K562 treated with DMSO at 1 percent for 4 hours (cell line): ENCODE results near the gene SOX12. TPM values are rescaled to one million over a fixed set of nuclear protein-coding genes. Genes with fewer than 3 reads are reported as not detected.

Source experiments
- total RNA-seq: library from RNA; unstranded; fragments of 300-600 nt; gene quantifications from 2 replicates; pipeline ENCODE4 v1.2.3, GENCODE V29; 2022; ENCODE audit not compliant: insufficient read depth

Gene SOX12
- total RNA-seq = 14.9 and 16.5 TPM in 2 replicates

DNA sequence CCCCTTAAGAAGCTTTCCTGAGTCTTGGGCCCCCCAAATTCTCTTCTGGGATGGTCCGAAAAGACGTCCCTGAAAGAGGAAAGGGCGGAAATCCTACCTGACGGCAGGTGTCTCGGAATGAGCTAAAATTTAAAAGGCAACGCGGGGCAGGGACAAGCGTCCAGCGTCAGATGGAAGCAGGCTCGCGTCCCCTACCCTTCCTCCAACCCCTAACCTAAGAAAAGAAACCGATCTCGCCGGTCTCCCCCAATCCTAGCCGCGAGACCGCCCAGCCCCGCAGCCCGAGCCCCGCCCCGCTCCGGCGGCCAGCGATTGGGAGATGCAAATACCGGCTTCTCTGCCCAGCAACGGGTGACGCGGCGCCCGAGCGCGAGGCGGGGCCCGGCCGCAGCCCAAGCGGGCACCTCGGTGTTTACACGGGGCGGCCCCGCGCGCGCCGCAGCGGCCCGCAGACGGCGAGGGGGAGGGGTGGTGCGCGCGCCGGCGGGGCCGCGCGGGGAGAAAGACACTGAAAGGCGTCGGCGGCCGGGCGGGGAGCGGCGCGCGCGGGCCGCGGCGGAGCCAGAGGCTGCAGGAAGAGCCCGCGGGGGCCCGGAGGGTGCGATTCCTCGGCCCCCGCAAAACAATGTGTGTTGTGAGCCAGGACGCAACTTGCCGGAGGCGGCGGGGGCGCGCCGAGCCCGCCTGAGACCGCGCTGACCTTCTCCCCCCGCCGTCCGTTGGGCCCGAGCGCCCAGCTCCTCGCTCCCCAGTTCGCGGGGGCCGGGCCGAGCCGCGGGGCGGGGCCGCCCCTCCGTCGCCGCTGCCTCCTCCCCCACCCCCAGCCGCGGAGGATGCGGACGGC lies at the start of gene SOX12:
Gene SOX12 (plus strand): TSS at position 508 of the 844 bp plus-strand sequence. CDS start 373 bp downstream, outside the sequence.

DNA sequence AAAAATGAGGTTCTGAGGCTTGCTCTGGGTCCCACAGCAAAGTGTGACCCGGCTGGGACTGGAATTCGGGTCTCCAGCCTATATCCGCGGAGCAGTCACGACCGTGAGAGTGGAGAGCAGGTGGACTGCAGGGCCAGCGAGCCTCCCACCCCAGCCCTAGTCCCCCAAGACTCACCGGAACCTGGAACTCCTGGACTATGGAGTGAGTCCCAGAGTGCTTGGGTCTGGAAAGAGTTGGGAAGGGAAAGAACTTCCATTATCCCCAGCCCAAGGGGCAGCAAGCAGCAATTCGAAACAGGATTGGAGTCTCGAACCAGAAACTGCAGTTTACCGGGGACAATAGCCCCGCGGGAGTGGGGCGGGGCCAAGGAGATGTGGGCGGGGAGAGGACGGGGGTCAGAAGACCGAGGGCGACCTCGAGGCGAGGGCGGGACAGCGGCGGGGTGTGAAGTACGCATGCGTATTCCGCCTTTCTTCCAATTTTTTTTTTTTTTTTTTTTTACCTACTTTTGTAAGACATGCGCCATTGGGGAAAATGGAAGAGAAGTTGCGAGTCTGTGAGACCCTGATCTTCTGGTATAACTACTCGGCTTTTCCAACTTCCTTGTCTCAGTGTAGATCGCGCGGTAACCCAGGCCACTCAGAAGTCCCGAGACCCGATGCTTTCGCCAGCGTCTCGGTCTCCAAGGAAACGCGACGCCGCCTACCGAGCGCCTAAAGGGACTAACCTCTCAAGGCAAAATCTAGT lies 35.1 kb upstream of the SOX12 start, which contains the start of gene C20orf96:
Gene C20orf96 (minus strand): TSS at position 667 of the 748 bp plus-strand sequence. CDS start 140 bp downstream, at position 527.

DNA sequence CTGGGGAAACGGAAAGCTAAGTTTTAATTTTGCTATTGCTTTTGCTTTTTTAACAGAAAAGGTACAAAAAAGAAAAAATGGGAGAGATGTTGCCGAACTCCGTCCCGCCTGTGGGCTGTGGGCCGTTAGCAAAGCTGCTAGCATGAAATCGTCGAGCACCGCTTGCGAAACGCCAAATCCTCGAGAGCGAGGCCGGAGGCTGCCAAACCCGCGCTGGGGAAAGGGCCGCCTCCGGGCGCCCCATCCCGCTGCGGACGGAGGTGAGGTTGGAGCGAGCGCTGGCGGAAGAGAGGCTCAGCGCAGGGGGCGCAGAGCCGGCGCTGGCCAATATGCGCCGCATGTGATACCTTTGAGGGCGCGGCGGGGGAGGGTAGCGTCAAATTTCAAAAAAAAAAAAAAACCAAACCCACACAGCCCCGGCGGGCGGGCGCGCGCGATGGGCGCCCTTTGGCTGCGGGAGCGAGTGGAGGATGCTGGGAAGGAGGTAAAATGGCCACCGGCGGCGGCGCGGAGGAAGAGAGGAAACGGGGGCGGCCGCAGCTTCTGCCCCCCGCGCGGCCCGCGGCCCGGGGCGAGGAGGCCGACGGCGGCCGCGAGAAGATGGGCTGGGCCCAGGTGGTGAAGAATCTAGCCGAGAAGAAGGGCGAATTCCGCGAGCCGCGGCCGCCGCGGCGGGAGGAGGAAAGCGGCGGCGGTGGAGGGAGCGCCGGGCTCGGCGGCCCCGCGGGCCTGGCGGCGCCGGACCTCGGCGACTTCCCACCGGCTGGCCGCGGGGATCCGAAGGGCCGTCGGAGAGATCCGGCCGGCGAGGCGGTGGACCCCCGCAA lies 28.0 kb upstream of the SOX12 start, which contains the start of gene ZCCHC3:
Gene ZCCHC3 (plus strand): TSS at position 473 of the 827 bp plus-strand sequence. CDS start 17 bp downstream, at position 490.

DNA sequence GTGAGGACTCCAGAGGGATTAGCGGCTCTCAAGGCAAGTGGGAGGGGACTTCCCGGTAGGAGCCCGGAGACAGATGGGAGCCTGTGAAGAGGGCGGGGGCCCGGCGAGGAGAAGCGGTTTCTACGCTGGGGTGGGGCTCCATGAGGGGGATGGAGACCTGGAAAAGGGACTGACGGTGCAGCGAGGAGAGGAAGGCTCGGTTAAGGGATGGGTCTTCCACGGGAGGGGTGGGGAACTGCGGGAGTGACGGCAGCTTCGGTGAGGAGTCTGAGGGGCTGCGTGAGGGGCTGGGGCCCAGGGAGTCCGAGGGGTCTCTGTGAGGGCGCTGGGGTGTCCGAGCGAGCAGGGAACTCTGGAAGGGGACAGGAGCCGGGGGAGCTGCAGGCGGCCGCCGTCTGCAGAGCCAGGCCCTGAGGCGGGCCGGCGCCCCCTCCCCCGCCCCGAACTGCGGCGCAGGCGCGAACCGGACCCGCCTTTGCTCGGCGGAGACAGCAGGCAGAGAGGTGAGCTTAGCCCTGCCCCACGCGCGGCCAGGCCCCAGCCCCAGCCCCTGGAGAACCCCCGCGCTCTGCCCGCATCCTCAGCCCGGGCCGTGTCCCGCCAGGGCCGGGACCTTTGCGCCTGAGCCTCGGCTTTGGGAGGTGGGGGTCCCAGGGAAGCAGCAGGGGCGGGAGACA lies 21.4 kb downstream of the SOX12 start, which contains the start of gene NRSN2:
Gene NRSN2 (plus strand): TSS at position 472 of the 677 bp plus-strand sequence. CDS start 2,533 bp downstream, outside the sequence.

Other genes starting within 250 kb of the SOX12 start
- not detected in 2 replicates for gene DEFB125, start 237.9 kb upstream of the SOX12 start, total RNA-seq
- gene DEFB126, start 183.0 kb upstream of the SOX12 start, total RNA-seq = not detected in 2 replicates
- not detected in 2 replicates for gene DEFB127, start 168.1 kb upstream of the SOX12 start, total RNA-seq
- not detected in 2 replicates for gene DEFB128, start 135.8 kb upstream of the SOX12 start, total RNA-seq
- gene DEFB129, start 98.3 kb upstream of the SOX12 start, total RNA-seq = not detected in 2 replicates
- not detected in 2 replicates for gene DEFB132, start 67.8 kb upstream of the SOX12 start, total RNA-seq
- gene C20orf96, start 34.8 kb upstream of the SOX12 start, total RNA-seq = 4.9 and 7.9 TPM in 2 replicates
- gene ZCCHC3, start 28.0 kb upstream of the SOX12 start, total RNA-seq = 26.5 and 30.5 TPM in 2 replicates
- 20.9 and 21.8 TPM in 2 replicates for gene NRSN2, start 21.6 kb downstream of the SOX12 start, total RNA-seq
- 210 and 297 TPM in 2 replicates for gene TRIB3, start 55.2 kb downstream of the SOX12 start, total RNA-seq
- gene RBCK1, start 82.7 kb downstream of the SOX12 start, total RNA-seq = 117 and 170 TPM in 2 replicates
- 23.7 and 26.5 TPM in 2 replicates for gene TBC1D20, start 137.0 kb downstream of the SOX12 start, total RNA-seq
- 35.8 and 41.9 TPM in 2 replicates for gene CSNK2A1, start 218.2 kb downstream of the SOX12 start, total RNA-seq